H1 (cell line): ENCODE results near the gene MMD. TPM values are rescaled to one million over a fixed set of nuclear protein-coding genes. Genes with fewer than 3 reads are reported as not detected.

Experiments
- CTCF ChIA-PET: fragments of 300-600 bp; sonication (Branson Sonifier 250); formaldehyde crosslinking; loops from one replicate; lab custom pipeline; 2021; ENCODE audit not compliant: partially characterized antibody; lab: Charles Lee
- POLR2A ChIA-PET: fragments of 300-600 bp; sonication (Branson Sonifier 250); formaldehyde crosslinking; loops from one replicate; lab custom pipeline; 2021; ENCODE audit warnings: inconsistent platforms; ENCODE audit not compliant: partially characterized antibody; lab: Charles Lee
- DNase-seq, 2 experiments: peaks; one replicate each; pipeline versions ENCODE4 v3.0.0 to v3.0.0-alpha.2; 2010 to 2022; ENCODE audit warnings: low spot score in 2 of 2, low read depth in 1 of 2, mixed read lengths in 1 of 2
- FAIRE-seq: peaks from 2 replicates; lab custom pipeline; 2011; peaks lifted over from hg19 to GRCh38; lab: Jason Lieb, UNC
- H2AFZ ChIP-seq: 2 replicates; pipeline ENCODE4 v1.8.1; 2012; ENCODE audit warnings: low read length, inconsistent platforms
- H2AK5ac ChIP-seq: 2 replicates; pipeline ENCODE4 v1.6.1; 2013; ENCODE audit warnings: low read depth, low read length
- H2BK120ac ChIP-seq: replicated peaks from 2 replicates; pipeline ENCODE3; 2013; ENCODE audit warnings: low read depth, low read length, inconsistent platforms
- H2BK12ac ChIP-seq: 2 replicates; pipeline ENCODE4 v1.6.1; 2013; ENCODE audit warnings: low read depth, low read length
- H2BK15ac ChIP-seq: 2 replicates; pipeline ENCODE4 v1.6.1; 2013; ENCODE audit warnings: low read length
- H2BK20ac ChIP-seq: 2 replicates; pipeline ENCODE4 v1.6.1; 2013; ENCODE audit warnings: low read length
- H2BK5ac ChIP-seq: 2 replicates; pipeline ENCODE4 v1.6.1; 2013; ENCODE audit warnings: low read depth, low read length
- H3K14ac ChIP-seq: 2 replicates; pipeline ENCODE4 v1.6.1; 2013; ENCODE audit warnings: inconsistent platforms; ENCODE audit not compliant: insufficient read length
- H3K18ac ChIP-seq: 2 replicates; pipeline ENCODE4 v1.6.1; 2013; ENCODE audit warnings: low read length; ENCODE audit errors: extremely low read depth
- H3K23ac ChIP-seq: 2 replicates; pipeline ENCODE4 v1.6.1; 2013; ENCODE audit warnings: inconsistent platforms; ENCODE audit not compliant: insufficient read length
- H3K23me2 ChIP-seq: 2 replicates; pipeline ENCODE4 v1.6.1; 2013; ENCODE audit warnings: low read depth, low read length
- H3K27ac ChIP-seq: 2 replicates; pipeline ENCODE4 v1.6.1; 2011; ENCODE audit warnings: low read depth, low read length, inconsistent platforms
- H3K27me3 ChIP-seq, 4 experiments: replicated peaks in 1 of 4; 1 replicate in 1 of 4; 2 replicates in 3 of 4; pipeline versions ENCODE4 v1.6.1 to v1.8.1; 2011 to 2013; ENCODE audit warnings: low read length in 3 of 4, mild to moderate bottlenecking in 3 of 4, inconsistent platforms in 2 of 4, mixed read lengths in 2 of 4, moderate library complexity in 1 of 4; ENCODE audit not compliant: control insufficient read depth in 3 of 4, insufficient read depth in 3 of 4; ENCODE audit errors: extremely low read depth in 1 of 4
- H3K36me3 ChIP-seq, 4 experiments: 2 replicates each; pipeline versions ENCODE4 v1.6.1 to v1.8.1; 2011 to 2013; ENCODE audit warnings: mild to moderate bottlenecking in 4 of 4, low read length in 3 of 4, moderate library complexity in 2 of 4, control low read depth in 1 of 4, inconsistent platforms in 1 of 4; ENCODE audit not compliant: insufficient read depth in 4 of 4, control insufficient read depth in 2 of 4
- H3K4ac ChIP-seq: replicated peaks from 2 replicates; pipeline ENCODE3; 2013; ENCODE audit warnings: low read length, low read depth, mixed read lengths, inconsistent platforms; ENCODE audit not compliant: insufficient read length
- H3K4me1 ChIP-seq, 4 experiments: replicated peaks in 1 of 4; 1 replicate in 1 of 4; 2 replicates in 3 of 4; pipeline versions ENCODE4 v1.6.1 to v1.8.1; 2011 to 2013; ENCODE audit warnings: low read length in 3 of 4, inconsistent platforms in 2 of 4, mixed read lengths in 1 of 4; ENCODE audit not compliant: insufficient read depth in 4 of 4, control insufficient read depth in 3 of 4
- H3K4me2 ChIP-seq, 2 experiments: 2 replicates each; pipeline versions ENCODE4 v1.6.1 to v1.8.1; 2011 to 2013; ENCODE audit warnings: low read depth in 2 of 2, low read length in 2 of 2, control low read depth in 1 of 2, inconsistent platforms in 1 of 2, mild to moderate bottlenecking in 1 of 2; ENCODE audit not compliant: insufficient read depth in 1 of 2
- H3K4me3 ChIP-seq, 4 experiments: fragments of 200-600, 300-600 bp in 1 of 4; sonication (generic), shearing (Covaris generic), sonication (Bioruptor Twin) in 1 of 4; 2 replicates each; pipeline versions ENCODE4 v1.5.1 to v1.8.1; 2011 to 2016; ENCODE audit warnings: low read length in 4 of 4, low read depth in 3 of 4, control low read depth in 2 of 4, inconsistent platforms in 2 of 4, mild to moderate bottlenecking in 2 of 4, mixed read lengths in 1 of 4, moderate library complexity in 1 of 4; ENCODE audit not compliant: insufficient read depth in 2 of 4; ENCODE audit errors: extremely low read depth in 1 of 4
- H3K56ac ChIP-seq: replicated peaks from 2 replicates; pipeline ENCODE3; 2013; ENCODE audit warnings: low read depth, mild to moderate bottlenecking, mixed read lengths, low read length, inconsistent platforms; ENCODE audit not compliant: insufficient read length
- H3K79me1 ChIP-seq: 2 replicates; pipeline ENCODE4 v1.6.1; 2013; ENCODE audit warnings: low read depth, low read length, control low read depth
- H3K79me2 ChIP-seq, 2 experiments: 2 replicates each; pipeline versions ENCODE4 v1.6.1 to v1.8.1; 2012 to 2013; ENCODE audit warnings: low read length in 2 of 2, mild to moderate bottlenecking in 2 of 2, inconsistent platforms in 1 of 2; ENCODE audit not compliant: insufficient read depth in 2 of 2, control insufficient read depth in 1 of 2
- H3K9ac ChIP-seq, 4 experiments: replicated peaks in 1 of 4; 1 replicate in 1 of 4; 2 replicates in 3 of 4; pipeline versions ENCODE4 v1.6.1 to v1.8.1; 2011 to 2013; ENCODE audit warnings: low read depth in 3 of 4, low read length in 3 of 4, control low read depth in 2 of 4, mild to moderate bottlenecking in 2 of 4, moderate library complexity in 2 of 4, inconsistent platforms in 1 of 4; ENCODE audit errors: extremely low read depth in 1 of 4
- H3K9me3 ChIP-seq, 2 experiments: 2 replicates each; pipeline versions ENCODE4 v1.6.1 to v1.8.1; 2012 to 2013; ENCODE audit warnings: mild to moderate bottlenecking in 2 of 2, moderate library complexity in 2 of 2, control low read depth in 1 of 2, inconsistent platforms in 1 of 2, low read depth in 1 of 2, low read length in 1 of 2, mixed read lengths in 1 of 2; ENCODE audit not compliant: insufficient read depth in 2 of 2
- H4K20me1 ChIP-seq, 2 experiments: replicated peaks in 1 of 2; 2 replicates each; pipeline versions ENCODE3 to v1.8.1; 2011 to 2013; ENCODE audit warnings: inconsistent platforms in 2 of 2, low read length in 2 of 2, mild to moderate bottlenecking in 1 of 2; ENCODE audit not compliant: insufficient read depth in 2 of 2, control insufficient read depth in 1 of 2
- H4K5ac ChIP-seq: 2 replicates; pipeline ENCODE4 v1.6.1; 2013; ENCODE audit warnings: low read length, low read depth, mixed read lengths, inconsistent platforms; ENCODE audit not compliant: insufficient read length
- H4K8ac ChIP-seq: 2 replicates; pipeline ENCODE4 v1.8.0; 2013; ENCODE audit warnings: mild to moderate bottlenecking, moderate library complexity, low read length, inconsistent platforms; ENCODE audit not compliant: insufficient read depth; ENCODE audit errors: extremely low read depth
- H4K91ac ChIP-seq: replicated peaks from 2 replicates; pipeline ENCODE3; 2013; ENCODE audit warnings: low read length, mixed read lengths, inconsistent platforms; ENCODE audit not compliant: insufficient read length
- EGR1 ChIP-seq: IDR thresholded peaks from 2 replicates; pipeline ENCODE4 v1.6.1; 2011; ENCODE audit warnings: low read depth, low read length, borderline replicate concordance
- GTF2F1 ChIP-seq: IDR thresholded peaks from 2 replicates; pipeline ENCODE4 v1.6.1; 2012; ENCODE audit warnings: low read depth, low read length, improper control_type of control experiment, borderline replicate concordance
- KDM1A ChIP-seq: fragments of 200-600, 300-600 bp; sonication (generic); IDR thresholded peaks from 2 replicates; pipeline ENCODE4 v1.7.1; 2016; ENCODE audit warnings: mild to moderate bottlenecking, low read length, borderline replicate concordance
- KDM4A ChIP-seq: IDR thresholded peaks from one replicate; pipeline ENCODE4 v1.7.1; 2012; ENCODE audit warnings: low read depth, mild to moderate bottlenecking, moderate library complexity, low read length, inconsistent platforms; ENCODE audit not compliant: severe bottlenecking
- NANOG ChIP-seq: IDR thresholded peaks from 2 replicates; pipeline ENCODE4 v1.6.1; 2011; ENCODE audit warnings: low read length, low read depth, mild to moderate bottlenecking, inconsistent platforms; ENCODE audit not compliant: insufficient read depth, poor library complexity, severe bottlenecking
- PHF8 ChIP-seq: fragments of 200-600 bp; sonication (generic); conservative IDR thresholded peaks from 2 replicates; pipeline ENCODE4 v1.7.1; 2012; ENCODE audit warnings: low read depth, mild to moderate bottlenecking, inconsistent platforms, low read length, moderate library complexity
- POLR2AphosphoS5 ChIP-seq: IDR thresholded peaks from 2 replicates; pipeline ENCODE4 v1.6.1; 2011; ENCODE audit warnings: low read depth, low read length
- RAD21 ChIP-seq, 2 experiments: IDR thresholded peaks in 1 of 2; conservative IDR thresholded peaks in 1 of 2; 2 replicates each; pipeline ENCODE4 v1.6.1; 2011; ENCODE audit warnings: low read depth in 2 of 2, low read length in 2 of 2, improper control_type of control experiment in 1 of 2, inconsistent platforms in 1 of 2, mild to moderate bottlenecking in 1 of 2, moderate library complexity in 1 of 2
- RBBP5 ChIP-seq: IDR thresholded peaks from 2 replicates; pipeline ENCODE4 v1.7.1; 2012; ENCODE audit warnings: low read depth, mild to moderate bottlenecking, inconsistent platforms, low read length, moderate library complexity, borderline replicate concordance
- RNF2 ChIP-seq: fragments of 200-900, 300-1000 bp; sonication (generic); IDR thresholded peaks from 2 replicates; pipeline ENCODE4 v1.7.1; 2016; ENCODE audit warnings: borderline replicate concordance, low read depth, mild to moderate bottlenecking, antibody characterized with exemption, low read length; ENCODE audit not compliant: poor library complexity, severe bottlenecking; ENCODE audit errors: missing control alignments
- SP4 ChIP-seq: IDR thresholded peaks from 2 replicates; pipeline ENCODE4 v1.6.1; 2012; ENCODE audit warnings: low read length, inconsistent platforms
- SUZ12 ChIP-seq: fragments of 200-600 bp; sonication (generic); IDR thresholded peaks from 2 replicates; pipeline ENCODE4 v1.6.1; 2012; ENCODE audit warnings: mild to moderate bottlenecking, inconsistent platforms, low read length, moderate library complexity, mixed read lengths
- TCF12 ChIP-seq: IDR thresholded peaks from 2 replicates; pipeline ENCODE4 v1.6.1; 2011; ENCODE audit warnings: low read depth, mild to moderate bottlenecking, low read length
- ZNF274 ChIP-seq: IDR thresholded peaks from 2 replicates; pipeline ENCODE4 v1.7.0; 2012; ENCODE audit warnings: low read length, borderline replicate concordance; ENCODE audit errors: extremely low read depth
- WGBS, 2 experiments: shearing (Covaris generic) in 1 of 2; methylation state at CpG; one replicate each; pipeline versions ENCODE4 v1.1.6 to v1.1.7; 2013 to 2015; ENCODE audit warnings: low lambda C conversion rate in 2 of 2, mixed read lengths in 2 of 2, inconsistent platforms in 1 of 2, low coverage in 1 of 2, missing lambda C conversion rate in 1 of 2; ENCODE audit not compliant: insufficient replicate concordance in 2 of 2, insufficient coverage in 1 of 2, insufficient read length in 1 of 2; ENCODE audit errors: extremely low coverage in 1 of 2, missing lambda C conversion rate in 1 of 2; 5-methylcytosine and 5-hydroxymethylcytosine counted together
- polyA plus RNA-seq, 7 experiments: library from polyadenylated mRNA; depleted of rRNA in 3 of 7; stranded (reverse) in 5 of 7; unstranded in 2 of 7; fragments of >200 nt in 5 of 7; fragments of 200-250 nt in 2 of 7; gene quantifications; 1 replicate in 5 of 7; 2 replicates in 1 of 7; 4 replicates in 1 of 7; pipeline versions ENCODE4 v1.2.1 to v1.2.3, GENCODE V29; 2011 to 2013; ENCODE audit warnings: missing spikeins in 2 of 7, mixed read lengths in 2 of 7
- total RNA-seq: library from RNA; stranded (reverse); fragmentation: NEBNext Ultra II Directional; extraction: Animal tissue kit (Norgen Biotek cat#: 25700); gene quantifications from 2 replicates; pipeline ENCODE4 v1.2.1, GENCODE V29; 2021

MMD gene
- total and polyA plus RNA-seq, 2 of the 8 experiments (the other 6 are each of a cell fraction or from before 2014, with no cell fraction given): 28.2 to 37.8 TPM

- H3K4ac ChIP-seq: no peak overlapping the region
- H3K36me3 ChIP-seq: no peaks in the 10 kb centered on the region
- H4K5ac ChIP-seq: no peak overlapping the region
- no peak overlapping the region for H2BK5ac ChIP-seq
- no peak overlapping the region for H3K56ac ChIP-seq
- POLR2A ChIA-PET: no interaction called here
- H3K79me1 ChIP-seq: no peaks in the 10 kb centered on the region
- no peaks in the 10 kb centered on the region for H3K27me3 ChIP-seq
- no peak overlapping the region for H2AFZ ChIP-seq
- H3K4me3 ChIP-seq: no peak overlapping the region
- H2BK20ac ChIP-seq: 0 out of 2 replicates have a peak overlapping the region, but pooled peaks have one; percentile 18
- no peaks in the 10 kb centered on the region for H4K20me1 ChIP-seq
- no peak overlapping the region for H2BK15ac ChIP-seq
- H3K18ac ChIP-seq: no peak overlapping the region
- H2AK5ac ChIP-seq: no peak overlapping the region
- H3K9me3 ChIP-seq: no peaks in the 10 kb centered on the region
- H3K14ac ChIP-seq: no peak overlapping the region
- CTCF ChIA-PET: no interaction called here
- no peak overlapping the region for H3K27ac ChIP-seq
- peaks cover 1 to 5% (median 4%) of the 10 kb centered on the region in 4 experiments; a peak in 3 of 7 replicates for H3K4me1 ChIP-seq
- H4K8ac ChIP-seq: no peak overlapping the region
- H3K4me2 ChIP-seq: no peak overlapping the region
- no peak for FAIRE-seq
- no peak overlapping the region for H4K91ac ChIP-seq
- H3K23ac ChIP-seq: no peak overlapping the region
- no peak overlapping the region for H3K9ac ChIP-seq
- no peak overlapping the region for H2BK12ac ChIP-seq
- no peak overlapping the region for H2BK120ac ChIP-seq
- DNase-seq: no peak
- H3K79me2 ChIP-seq: no peaks in the 10 kb centered on the region
- 89% methylated on average over 1 of the region's 1 CpG; no CpG with 5 or more reads in 1 of the 2 experiments for WGBS, 2 experiments
- H3K23me2 ChIP-seq: no peaks in the 10 kb centered on the region
- TF ChIP-seq SUZ12 (no peak), POLR2AphosphoS5 (no peak), ZNF274 (no peak), KDM4A (no peak), RBBP5 (no peak), SP4 (no peak), RAD21 (IDR thresholded peaks at IDR 0.05 in 1 of 2, conservative IDR thresholded peaks at IDR 0.05 in 1 of 2; ENCODE audit: low read depth in 2 of 2, low read length in 2 of 2) (no peak), GTF2F1 (no peak), TCF12 (no peak), KDM1A (no peak), PHF8 (no peak), NANOG (no peak), EGR1 (no peak), RNF2 (no peak)
These were observed 29.6 kb upstream of the MMD start for GRCh38 chr17:55451203-55451641.
